Neural progenitor cell (in vitro differentiated cells): ENCODE measurements around the gene RHOXF1. TPM values are rescaled to one million over a fixed set of nuclear protein-coding genes. Genes with fewer than 3 reads are reported as not detected.
"Not testable (repeated sequence)": the region's sequence is repeated elsewhere in the genome, so short reads cannot be mapped to it uniquely, and the experiment has no call there.

ENCODE experiments used
- DNase-seq: peaks from one replicate; pipeline ENCODE4 v3.0.0-alpha.2; 2016; ENCODE audit warnings: low spot score
- H2AFZ ChIP-seq: fragments of 200-600 bp; sonication (generic); replicated peaks from 2 replicates; pipeline ENCODE4 v1.6.1; 2016; ENCODE audit warnings: antibody characterized with exemption
- H3F3A ChIP-seq: fragments of 200-600 bp; sonication (generic); 2 replicates; pipeline ENCODE4 v1.6.1; 2016; ENCODE audit warnings: antibody characterized with exemption, low read depth
- H3K27ac ChIP-seq: fragments of 200-600 bp; sonication (generic); 2 replicates; pipeline ENCODE4 v1.5.1; 2016; ENCODE audit warnings: mild to moderate bottlenecking
- H3K27me3 ChIP-seq: fragments of 200-600 bp; sonication (generic); 2 replicates; pipeline ENCODE4 v1.6.1; 2016; ENCODE audit warnings: mild to moderate bottlenecking, moderate library complexity
- H3K36me3 ChIP-seq: fragments of 200-600 bp; sonication (generic); 2 replicates; pipeline ENCODE4 v1.5.1; 2016
- H3K4me1 ChIP-seq: fragments of 200-600 bp; sonication (generic); 2 replicates; pipeline ENCODE4 v1.6.1; 2016; ENCODE audit warnings: mixed run types
- H3K4me2 ChIP-seq: fragments of 200-600 bp; sonication (generic); 2 replicates; pipeline ENCODE4 v1.6.1; 2016
- H3K4me3 ChIP-seq: fragments of 200-600 bp; sonication (generic); 2 replicates; pipeline ENCODE4 v1.5.1; 2016
- H3K79me2 ChIP-seq: fragments of 200-600 bp; sonication (generic); 2 replicates; pipeline ENCODE4 v1.6.1; 2016; ENCODE audit warnings: low read depth
- H3K9ac ChIP-seq: fragments of 200-600 bp; sonication (generic); 2 replicates; pipeline ENCODE4 v1.6.1; 2016
- H3K9me3 ChIP-seq: fragments of 200-600 bp; sonication (generic); 2 replicates; pipeline ENCODE4 v1.5.1; 2016; ENCODE audit warnings: low read depth
- H4K20me1 ChIP-seq: fragments of 200-600 bp; sonication (generic); 2 replicates; pipeline ENCODE4 v1.6.1; 2016; ENCODE audit warnings: low read depth
- H3K27ac Mint-ChIP-seq: 3 replicates; pipeline ENCODE4 v1.8.0; 2021; ENCODE audit warnings: mixed read lengths
- H3K27me3 Mint-ChIP-seq: 2 replicates; pipeline ENCODE4 v1.8.0; 2022; ENCODE audit warnings: low read depth, mild to moderate bottlenecking, inconsistent platforms, moderate library complexity, mixed read lengths; ENCODE audit not compliant: insufficient read depth
- H3K36me3 Mint-ChIP-seq: 3 replicates; pipeline ENCODE4 v1.8.0; 2021; ENCODE audit warnings: mixed read lengths
- H3K4me1 Mint-ChIP-seq: 3 replicates; pipeline ENCODE4 v1.8.0; 2021; ENCODE audit warnings: mixed read lengths
- H3K4me3 Mint-ChIP-seq: 3 replicates; pipeline ENCODE4 v1.8.0; 2021; ENCODE audit warnings: mild to moderate bottlenecking, moderate library complexity, mixed read lengths
- H3K9me3 Mint-ChIP-seq: 3 replicates; pipeline ENCODE4 v1.8.0; 2020; ENCODE audit warnings: mixed read lengths
- EZH2 ChIP-seq: fragments of 200-600 bp; sonication (generic); IDR thresholded peaks from 2 replicates; pipeline ENCODE4 v1.6.1; 2017; ENCODE audit warnings: antibody characterized with exemption, mild to moderate bottlenecking, moderate library complexity
- EZH2phosphoT487 ChIP-seq: fragments of 200-600 bp; sonication (generic); IDR thresholded peaks from 2 replicates; pipeline ENCODE4 v1.6.1; 2017; ENCODE audit warnings: antibody characterized with exemption
- total RNA-seq: library from RNA; depleted of rRNA; stranded (reverse); fragments of >200 nt; gene quantifications from 2 replicates; pipeline ENCODE4 v1.2.3, GENCODE V29; 2015; ENCODE audit warnings: low replicate concordance
- TF ChIP-seq, protein P1 (sequence below): fragments of 200-600 bp; sonication (generic); IDR thresholded peaks from 2 replicates; pipeline ENCODE4 v1.5.1; 2017; ENCODE audit warnings: antibody characterized with exemption, mild to moderate bottlenecking

Gene RHOXF1
- total RNA-seq, 1 donor from 2014 or later: not detected

DNA sequence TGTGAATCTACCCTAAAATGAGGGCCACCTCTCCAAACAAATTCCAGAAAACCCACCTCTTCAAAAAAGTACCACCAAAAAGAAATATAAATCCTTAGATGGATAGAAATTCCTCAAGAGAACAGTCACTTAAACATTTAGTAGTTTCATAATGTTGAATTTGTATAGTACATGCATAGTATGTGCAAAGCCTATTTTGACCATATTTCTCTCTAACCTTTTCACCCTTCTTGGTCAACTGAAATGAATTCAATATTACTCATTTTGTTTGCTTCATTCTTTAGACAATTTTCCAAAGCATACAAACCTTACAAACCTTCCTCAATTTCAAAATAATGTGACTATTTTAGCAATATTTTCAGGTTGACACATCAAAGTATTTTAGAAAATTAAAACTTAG lies 4.1 kb downstream of the RHOXF1 start:
- H3F3A ChIP-seq: no peaks in the 10 kb centered on the region
- TF ChIP-seq EZH2 (no peak), EZH2phosphoT487 (no peak)
- TF ChIP-seq, protein P1, sequence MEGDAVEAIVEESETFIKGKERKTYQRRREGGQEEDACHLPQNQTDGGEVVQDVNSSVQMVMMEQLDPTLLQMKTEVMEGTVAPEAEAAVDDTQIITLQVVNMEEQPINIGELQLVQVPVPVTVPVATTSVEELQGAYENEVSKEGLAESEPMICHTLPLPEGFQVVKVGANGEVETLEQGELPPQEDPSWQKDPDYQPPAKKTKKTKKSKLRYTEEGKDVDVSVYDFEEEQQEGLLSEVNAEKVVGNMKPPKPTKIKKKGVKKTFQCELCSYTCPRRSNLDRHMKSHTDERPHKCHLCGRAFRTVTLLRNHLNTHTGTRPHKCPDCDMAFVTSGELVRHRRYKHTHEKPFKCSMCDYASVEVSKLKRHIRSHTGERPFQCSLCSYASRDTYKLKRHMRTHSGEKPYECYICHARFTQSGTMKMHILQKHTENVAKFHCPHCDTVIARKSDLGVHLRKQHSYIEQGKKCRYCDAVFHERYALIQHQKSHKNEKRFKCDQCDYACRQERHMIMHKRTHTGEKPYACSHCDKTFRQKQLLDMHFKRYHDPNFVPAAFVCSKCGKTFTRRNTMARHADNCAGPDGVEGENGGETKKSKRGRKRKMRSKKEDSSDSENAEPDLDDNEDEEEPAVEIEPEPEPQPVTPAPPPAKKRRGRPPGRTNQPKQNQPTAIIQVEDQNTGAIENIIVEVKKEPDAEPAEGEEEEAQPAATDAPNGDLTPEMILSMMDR: no peak
- Mint-ChIP-seq H3K27me3 (no peaks in the 10 kb centered on the region), H3K9me3 (peaks cover 4% of the 10 kb centered on the region), H3K4me3 (no peak overlapping the region), H3K36me3 (no peaks in the 10 kb centered on the region), H3K27ac (no peak overlapping the region), H3K4me1 (no peaks in the 10 kb centered on the region)
- H3K36me3 ChIP-seq: no peaks in the 10 kb centered on the region
- H3K79me2 ChIP-seq: no peaks in the 10 kb centered on the region
- H3K4me1 ChIP-seq: no peaks in the 10 kb centered on the region
- H3K9me3 ChIP-seq: no peaks in the 10 kb centered on the region
- no peaks in the 10 kb centered on the region for H3K27me3 ChIP-seq
- DNase-seq: no peak
- no peak overlapping the region for H3K4me3 ChIP-seq
- no peaks in the 10 kb centered on the region for H4K20me1 ChIP-seq
- no peak overlapping the region for H3K9ac ChIP-seq
- H3K27ac ChIP-seq: no peak overlapping the region
- no peak overlapping the region for H2AFZ ChIP-seq
- H3K4me2 ChIP-seq: no peak overlapping the region

DNA sequence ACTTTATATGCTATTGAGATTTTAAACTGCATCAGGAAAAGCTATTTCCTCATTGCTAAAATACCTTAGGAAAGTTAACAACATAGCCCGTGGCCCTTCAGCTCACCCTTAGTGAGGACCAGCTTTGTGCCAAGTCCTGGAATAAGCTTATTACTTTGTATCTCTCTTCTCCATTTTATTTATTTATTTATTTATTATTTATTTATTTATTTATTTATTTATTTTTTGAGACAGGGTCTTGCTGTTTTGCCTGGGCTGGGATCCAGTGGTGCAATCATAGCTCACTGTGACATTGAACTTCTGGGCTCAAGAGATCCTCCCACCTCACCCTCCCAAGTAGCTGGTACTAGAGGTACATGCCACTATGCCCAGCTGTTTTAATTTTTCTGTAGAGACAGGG lies 6.3 kb downstream of the RHOXF1 start:
- TF ChIP-seq, protein P1: no peak
- TF ChIP-seq EZH2 (no peak), EZH2phosphoT487 (no peak)
- no peaks in the 10 kb centered on the region for H3F3A ChIP-seq

DNA sequence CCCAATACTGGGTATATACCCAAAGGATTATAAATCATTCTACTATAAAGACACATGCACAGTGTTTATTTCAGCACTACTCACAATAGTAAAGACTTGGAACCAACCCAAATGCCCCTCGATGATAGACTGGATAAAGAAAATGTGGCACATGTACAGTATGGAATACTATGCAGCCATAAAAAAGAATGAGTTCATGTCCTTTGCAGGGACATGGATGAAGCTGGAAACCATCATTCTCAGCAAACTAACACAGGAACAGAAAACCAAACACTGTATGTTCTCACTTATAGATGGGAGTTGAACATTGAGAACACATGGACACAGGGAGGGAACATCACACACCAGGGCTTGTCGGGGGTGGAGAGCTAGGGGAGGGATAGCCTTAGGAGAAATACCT lies 11.0 kb downstream of the RHOXF1 start:
- H3K4me3 ChIP-seq, H3K79me2 ChIP-seq, H3K27ac ChIP-seq, H3K4me2 ChIP-seq, H3K27me3 ChIP-seq, H4K20me1 ChIP-seq, H3K4me1 ChIP-seq, H3F3A ChIP-seq, H3K27ac Mint-ChIP-seq, H3K4me3 Mint-ChIP-seq, H2AFZ ChIP-seq, H3K9me3 ChIP-seq, DNase-seq, H3K4me1 Mint-ChIP-seq, H3K9ac ChIP-seq, H3K27me3 Mint-ChIP-seq, H3K36me3 ChIP-seq, H3K36me3 Mint-ChIP-seq: not testable (repeated sequence)
- H3K9me3 Mint-ChIP-seq: peaks cover 11% of the 10 kb centered on the region

More for the DNA sequence above, 6.3 kb downstream of the RHOXF1 start:
- Histone ChIP-seq H3K36me3 (no peaks in the 10 kb centered on the region), H3K4me1 (no peaks in the 10 kb centered on the region), H3K4me3 (no peak overlapping the region), H3K79me2 (no peaks in the 10 kb centered on the region), H3K9ac (no peak overlapping the region), H3K27ac (no peak overlapping the region), H4K20me1 (no peaks in the 10 kb centered on the region), H3K4me2 (no peak overlapping the region), H2AFZ (no peak overlapping the region), H3K9me3 (no peaks in the 10 kb centered on the region), H3K27me3 (no peaks in the 10 kb centered on the region)
- DNase-seq: no peak
- Mint-ChIP-seq H3K4me1 (no peaks in the 10 kb centered on the region), H3K9me3 (peaks cover under 1% of the 10 kb centered on the region), H3K36me3 (no peaks in the 10 kb centered on the region), H3K4me3 (no peak overlapping the region), H3K27me3 (peaks cover 3% of the 10 kb centered on the region), H3K27ac (no peak overlapping the region)

DNA sequence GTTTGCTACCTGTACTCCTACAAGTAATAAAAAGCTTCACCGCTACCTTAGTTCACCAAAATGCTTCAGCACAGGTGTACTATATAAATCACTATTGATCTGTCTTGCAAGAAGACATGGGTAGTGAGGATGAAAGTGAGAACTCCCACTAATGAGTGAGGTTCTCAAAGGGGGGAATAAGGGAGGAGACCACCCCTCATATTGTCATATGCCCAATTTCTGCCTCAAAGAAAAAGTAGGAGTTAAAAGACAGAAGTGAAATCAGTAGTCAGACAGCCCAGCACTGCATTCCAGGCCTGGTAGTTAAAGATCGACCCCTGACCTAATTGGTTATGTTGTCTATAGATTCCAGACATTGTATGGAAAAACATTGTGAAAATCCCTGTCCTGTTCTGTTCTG lies 14.7 kb downstream of the RHOXF1 start:
- not testable (repeated sequence) for H3K36me3 Mint-ChIP-seq, H3K9me3 ChIP-seq, H3K9ac ChIP-seq, H3K27me3 Mint-ChIP-seq, H2AFZ ChIP-seq, H3K79me2 ChIP-seq, H3K4me1 Mint-ChIP-seq, H3K27ac Mint-ChIP-seq, H4K20me1 ChIP-seq, H3K27me3 ChIP-seq, DNase-seq, H3F3A ChIP-seq, H3K4me3 Mint-ChIP-seq, H3K4me2 ChIP-seq, H3K36me3 ChIP-seq, H3K4me3 ChIP-seq, H3K27ac ChIP-seq, H3K4me1 ChIP-seq
- H3K9me3 Mint-ChIP-seq: peaks cover 11% of the 10 kb centered on the region
